K562 (cell line): ENCODE measurements around the gene SHROOM3. TPM values are rescaled to one million over a fixed set of nuclear protein-coding genes. Genes with fewer than 3 reads are reported as not detected.

ENCODE experiments used
- JUND ChIP-seq, 2 experiments: IDR thresholded peaks; 2 replicates in 1 of 2; 3 replicates in 1 of 2; pipeline ENCODE4 v1.6.1; 2011; ENCODE audit warnings: borderline replicate concordance in 2 of 2, low read depth in 2 of 2, low read length in 2 of 2, improper control_type of control experiment in 1 of 2, missing biosample characterization in 1 of 2, missing genetic modification characterization in 1 of 2, missing genetic modification reagents in 1 of 2
- KLF10 ChIP-seq: fragments of 250-450 bp; sonication (Bioruptor Pico); IDR thresholded peaks from 2 replicates; pipeline ENCODE4 v1.6.1; 2021; ENCODE audit warnings: matching md5 sums
- MED1 ChIP-seq: sonication (generic); formaldehyde crosslinking; IDR thresholded peaks from 2 replicates; pipeline ENCODE4 v1.8.1; 2023; ENCODE audit warnings: missing genetic modification reagents, borderline replicate concordance
- NFE2L1 ChIP-seq: fragments of 450-650 bp; IDR thresholded peaks from 2 replicates; pipeline ENCODE4 v1.6.1; 2016; ENCODE audit warnings: missing genetic modification characterization, low read depth, mild to moderate bottlenecking, missing compliant biosample characterization, moderate library complexity, borderline replicate concordance
- PCBP1 ChIP-seq: fragments of 200-400 bp; formaldehyde crosslinking; IDR thresholded peaks from 2 replicates; pipeline ENCODE4 v1.6.1; 2018; ENCODE audit warnings: mild to moderate bottlenecking, low read depth, low read length; ENCODE audit not compliant: poor library complexity, severe bottlenecking
- ZNF263 ChIP-seq: sonication (generic); formaldehyde crosslinking; IDR thresholded peaks from 2 replicates; pipeline ENCODE4 v1.8.0; 2022; ENCODE audit warnings: mild to moderate bottlenecking, missing genetic modification reagents, borderline replicate concordance
- polyA plus RNA-seq, 8 experiments: library from polyadenylated mRNA; depleted of rRNA in 4 of 8; stranded (reverse) in 5 of 8; unstranded in 3 of 8; fragments of >200 nt; fragmentation: Nextera tagmentation in 2 of 8; fragmentation: Illumina TruSeq in 1 of 8; extraction: Ambion mirVana in 2 of 8; extraction: Trizol in 1 of 8; gene quantifications; 2 replicates each; pipeline versions ENCODE4 v1.2.1 to v1.2.3, GENCODE V29; 2011 to 2014; ENCODE audit warnings: inconsistent platforms in 1 of 8, missing spikeins in 1 of 8
- total RNA-seq, 7 experiments: library from RNA; depleted of rRNA in 6 of 7; stranded (reverse); fragments of >200 nt in 6 of 7; fragmentation: Illumina TruSeq in 2 of 7; extraction: Trizol in 2 of 7; gene quantifications; 2 replicates each; pipeline versions ENCODE4 v1.2.1 to v1.2.3, GENCODE V29; 2011 to 2021; ENCODE audit warnings: low replicate concordance in 1 of 7
- TF ChIP-seq, protein P1 (sequence below): IDR thresholded peaks from 2 replicates; pipeline ENCODE4 v1.6.1; 2011; ENCODE audit warnings: borderline replicate concordance, low read depth, mild to moderate bottlenecking, moderate library complexity, low read length; ENCODE audit not compliant: insufficient read depth, poor library complexity, severe bottlenecking
- TF ChIP-seq, protein P2 (sequence below): sonication (generic); formaldehyde crosslinking; IDR thresholded peaks from 2 replicates; pipeline ENCODE4 v1.8.1; 2023; ENCODE audit warnings: mild to moderate bottlenecking, missing genetic modification reagents
- TF ChIP-seq, protein P3 (sequence below): fragments of 200-400 bp; formaldehyde crosslinking; IDR thresholded peaks from 2 replicates; pipeline ENCODE4 v1.6.1; 2017; ENCODE audit warnings: mild to moderate bottlenecking, low read depth, low read length, moderate library complexity

SHROOM3 gene
- total and polyA plus RNA-seq, 9 of the 15 experiments (the other 6 are each of a cell fraction or from before 2014, with no cell fraction given) = 0.01 to 0.07 TPM; not detected in 7

DNA sequence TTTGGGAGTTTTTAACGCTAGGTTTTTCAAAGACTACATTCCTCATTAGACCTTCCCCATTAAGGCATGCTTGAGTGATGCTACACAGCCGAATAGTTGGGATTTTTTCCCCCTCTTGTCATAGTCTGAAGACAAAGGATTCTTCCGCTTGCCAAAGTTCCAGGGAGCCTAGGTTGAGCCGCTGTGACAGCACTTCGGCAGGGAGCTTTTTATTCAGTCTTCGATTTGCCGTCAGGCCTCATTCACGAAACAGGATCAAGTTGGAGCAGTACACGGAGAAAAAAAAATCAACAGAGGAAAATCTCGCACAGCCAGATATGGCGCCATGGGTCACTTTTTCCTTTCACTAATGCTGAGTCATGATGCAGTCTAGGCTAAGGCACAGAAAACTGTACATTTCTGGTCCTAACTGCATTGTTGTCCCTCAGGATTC, 24.3 kb downstream of the SHROOM3 start (continued):
- TF ChIP-seq ZNF263 (CRISPR knock-in tag) (no peak), NFE2L1 (tag) (peak; percentile 92), JUND (IDR thresholded peaks at IDR 0.05; ENCODE audit: borderline replicate concordance, low read depth, low read length) (peak; percentile 72; the same call in 1 of the 2 replicates), JUND (tag; IDR thresholded peaks at IDR 0.05; ENCODE audit: borderline replicate concordance, low read depth, low read length) (peak; percentile 90; the same call in 2 of the 3 replicates), MED1 (no peak), KLF10 (CRISPR knock-in tag) (no peak), PCBP1 (no peak)
- TF ChIP-seq, protein P1, sequence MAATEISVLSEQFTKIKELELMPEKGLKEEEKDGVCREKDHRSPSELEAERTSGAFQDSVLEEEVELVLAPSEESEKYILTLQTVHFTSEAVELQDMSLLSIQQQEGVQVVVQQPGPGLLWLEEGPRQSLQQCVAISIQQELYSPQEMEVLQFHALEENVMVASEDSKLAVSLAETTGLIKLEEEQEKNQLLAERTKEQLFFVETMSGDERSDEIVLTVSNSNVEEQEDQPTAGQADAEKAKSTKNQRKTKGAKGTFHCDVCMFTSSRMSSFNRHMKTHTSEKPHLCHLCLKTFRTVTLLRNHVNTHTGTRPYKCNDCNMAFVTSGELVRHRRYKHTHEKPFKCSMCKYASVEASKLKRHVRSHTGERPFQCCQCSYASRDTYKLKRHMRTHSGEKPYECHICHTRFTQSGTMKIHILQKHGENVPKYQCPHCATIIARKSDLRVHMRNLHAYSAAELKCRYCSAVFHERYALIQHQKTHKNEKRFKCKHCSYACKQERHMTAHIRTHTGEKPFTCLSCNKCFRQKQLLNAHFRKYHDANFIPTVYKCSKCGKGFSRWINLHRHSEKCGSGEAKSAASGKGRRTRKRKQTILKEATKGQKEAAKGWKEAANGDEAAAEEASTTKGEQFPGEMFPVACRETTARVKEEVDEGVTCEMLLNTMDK = no peak
- TF ChIP-seq, protein P2, sequence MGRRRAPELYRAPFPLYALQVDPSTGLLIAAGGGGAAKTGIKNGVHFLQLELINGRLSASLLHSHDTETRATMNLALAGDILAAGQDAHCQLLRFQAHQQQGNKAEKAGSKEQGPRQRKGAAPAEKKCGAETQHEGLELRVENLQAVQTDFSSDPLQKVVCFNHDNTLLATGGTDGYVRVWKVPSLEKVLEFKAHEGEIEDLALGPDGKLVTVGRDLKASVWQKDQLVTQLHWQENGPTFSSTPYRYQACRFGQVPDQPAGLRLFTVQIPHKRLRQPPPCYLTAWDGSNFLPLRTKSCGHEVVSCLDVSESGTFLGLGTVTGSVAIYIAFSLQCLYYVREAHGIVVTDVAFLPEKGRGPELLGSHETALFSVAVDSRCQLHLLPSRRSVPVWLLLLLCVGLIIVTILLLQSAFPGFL (CRISPR knock-in tag) = no peak
- TF ChIP-seq, protein P3, sequence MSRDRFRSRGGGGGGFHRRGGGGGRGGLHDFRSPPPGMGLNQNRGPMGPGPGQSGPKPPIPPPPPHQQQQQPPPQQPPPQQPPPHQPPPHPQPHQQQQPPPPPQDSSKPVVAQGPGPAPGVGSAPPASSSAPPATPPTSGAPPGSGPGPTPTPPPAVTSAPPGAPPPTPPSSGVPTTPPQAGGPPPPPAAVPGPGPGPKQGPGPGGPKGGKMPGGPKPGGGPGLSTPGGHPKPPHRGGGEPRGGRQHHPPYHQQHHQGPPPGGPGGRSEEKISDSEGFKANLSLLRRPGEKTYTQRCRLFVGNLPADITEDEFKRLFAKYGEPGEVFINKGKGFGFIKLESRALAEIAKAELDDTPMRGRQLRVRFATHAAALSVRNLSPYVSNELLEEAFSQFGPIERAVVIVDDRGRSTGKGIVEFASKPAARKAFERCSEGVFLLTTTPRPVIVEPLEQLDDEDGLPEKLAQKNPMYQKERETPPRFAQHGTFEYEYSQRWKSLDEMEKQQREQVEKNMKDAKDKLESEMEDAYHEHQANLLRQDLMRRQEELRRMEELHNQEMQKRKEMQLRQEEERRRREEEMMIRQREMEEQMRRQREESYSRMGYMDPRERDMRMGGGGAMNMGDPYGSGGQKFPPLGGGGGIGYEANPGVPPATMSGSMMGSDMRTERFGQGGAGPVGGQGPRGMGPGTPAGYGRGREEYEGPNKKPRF = no peak
